Measurements from ENCODE around the gene FBXO33. TPM values are rescaled to one million over a fixed set of nuclear protein-coding genes. Genes with fewer than 3 reads are reported as not detected.

Gene FBXO33
- total RNA-seq, 1 experiment from 2014 or later: 9.7 TPM

- TF ChIP-seq, protein P1, sequence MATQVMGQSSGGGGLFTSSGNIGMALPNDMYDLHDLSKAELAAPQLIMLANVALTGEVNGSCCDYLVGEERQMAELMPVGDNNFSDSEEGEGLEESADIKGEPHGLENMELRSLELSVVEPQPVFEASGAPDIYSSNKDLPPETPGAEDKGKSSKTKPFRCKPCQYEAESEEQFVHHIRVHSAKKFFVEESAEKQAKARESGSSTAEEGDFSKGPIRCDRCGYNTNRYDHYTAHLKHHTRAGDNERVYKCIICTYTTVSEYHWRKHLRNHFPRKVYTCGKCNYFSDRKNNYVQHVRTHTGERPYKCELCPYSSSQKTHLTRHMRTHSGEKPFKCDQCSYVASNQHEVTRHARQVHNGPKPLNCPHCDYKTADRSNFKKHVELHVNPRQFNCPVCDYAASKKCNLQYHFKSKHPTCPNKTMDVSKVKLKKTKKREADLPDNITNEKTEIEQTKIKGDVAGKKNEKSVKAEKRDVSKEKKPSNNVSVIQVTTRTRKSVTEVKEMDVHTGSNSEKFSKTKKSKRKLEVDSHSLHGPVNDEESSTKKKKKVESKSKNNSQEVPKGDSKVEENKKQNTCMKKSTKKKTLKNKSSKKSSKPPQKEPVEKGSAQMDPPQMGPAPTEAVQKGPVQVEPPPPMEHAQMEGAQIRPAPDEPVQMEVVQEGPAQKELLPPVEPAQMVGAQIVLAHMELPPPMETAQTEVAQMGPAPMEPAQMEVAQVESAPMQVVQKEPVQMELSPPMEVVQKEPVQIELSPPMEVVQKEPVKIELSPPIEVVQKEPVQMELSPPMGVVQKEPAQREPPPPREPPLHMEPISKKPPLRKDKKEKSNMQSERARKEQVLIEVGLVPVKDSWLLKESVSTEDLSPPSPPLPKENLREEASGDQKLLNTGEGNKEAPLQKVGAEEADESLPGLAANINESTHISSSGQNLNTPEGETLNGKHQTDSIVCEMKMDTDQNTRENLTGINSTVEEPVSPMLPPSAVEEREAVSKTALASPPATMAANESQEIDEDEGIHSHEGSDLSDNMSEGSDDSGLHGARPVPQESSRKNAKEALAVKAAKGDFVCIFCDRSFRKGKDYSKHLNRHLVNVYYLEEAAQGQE (IDR thresholded peaks at IDR 0.05; ENCODE audit: low read depth): no peak
These were observed 50.9 kb downstream of the FBXO33 start (continued) for GRCh38 chr14:39381366-39381765.

- no peaks in the 10 kb centered on the region for H4K20me1 ChIP-seq (ENCODE audit: insufficient read depth)
- TF ChIP-seq CBX3 (IDR thresholded peaks at IDR 0.05; ENCODE audit: low read depth) (no peak), JUND (IDR thresholded peaks at IDR 0.05) (peak; percentile 16; the same call in 1 of the 2 replicates), EGR1 (IDR thresholded peaks at IDR 0.05; ENCODE audit: low read depth) (no peak), ELF1 (IDR thresholded peaks at IDR 0.05; ENCODE audit: borderline replicate concordance, low read depth) (no peak), FOSL1 (IDR thresholded peaks at IDR 0.05; ENCODE audit: low read depth) (peak; percentile 24; the same call in 1 of the 2 replicates), ZBTB33 (IDR thresholded peaks at IDR 0.05; ENCODE audit: extremely low read depth, insufficient replicate concordance, low read length) (no peak), ZNF274 (IDR thresholded peaks at IDR 0.05; ENCODE audit: low read depth, low read length) (no peak), YY1 (IDR thresholded peaks at IDR 0.05; ENCODE audit: extremely low read depth, insufficient replicate concordance, low read depth, low read length) (no peak), TCF7L2 (IDR thresholded peaks at IDR 0.05; ENCODE audit: borderline replicate concordance, extremely low read depth, insufficient read depth, insufficient read length) (no peak), ZFX (IDR thresholded peaks at IDR 0.05) (no peak), CEBPB (IDR thresholded peaks at IDR 0.05; ENCODE audit: low read depth) (no peak), EZH2phosphoT487 (IDR thresholded peaks at IDR 0.05; ENCODE audit: borderline replicate concordance) (no peak)
- TF ChIP-seq, protein P2, sequence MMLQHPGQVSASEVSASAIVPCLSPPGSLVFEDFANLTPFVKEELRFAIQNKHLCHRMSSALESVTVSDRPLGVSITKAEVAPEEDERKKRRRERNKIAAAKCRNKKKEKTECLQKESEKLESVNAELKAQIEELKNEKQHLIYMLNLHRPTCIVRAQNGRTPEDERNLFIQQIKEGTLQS (IDR thresholded peaks at IDR 0.05): no peak
- TF ChIP-seq, protein P1 (IDR thresholded peaks at IDR 0.05; ENCODE audit: low read depth): no peak
- DNase-seq (ENCODE audit: low read depth, low spot score) (peak; percentile 8), ATAC-seq (peak; percentile 40)
- H3K4me1 ChIP-seq (ENCODE audit: control insufficient read depth in 1 of 2, insufficient read depth in 2 of 2, low read length in 2 of 2): peaks cover 7 to 13% of the 10 kb centered on the region in 2 experiments
- peak overlapping the region; percentile 43 for H3K9ac ChIP-seq (ENCODE audit: low read length)
- H3K4me2 ChIP-seq (ENCODE audit: low read length): peak overlapping the region; percentile 60
- no peaks in the 10 kb centered on the region for H3K36me3 ChIP-seq (ENCODE audit: control insufficient read depth in 1 of 2, insufficient read depth in 2 of 2, low read length in 2 of 2)
- no peaks in the 10 kb centered on the region for H3K9me3 ChIP-seq (ENCODE audit: control insufficient read depth in 1 of 2, insufficient read depth in 1 of 2, low read depth in 1 of 2, low read length in 2 of 2)
- H3K9me2 ChIP-seq (ENCODE audit: insufficient read depth): no peaks in the 10 kb centered on the region
- H3K79me2 ChIP-seq (ENCODE audit: insufficient read depth, low read length): no peaks in the 10 kb centered on the region
- H3K27me3 ChIP-seq (ENCODE audit: insufficient read depth, low read length): no peaks in the 10 kb centered on the region
- no TSS peak for BruUV-seq (replicated peaks)
- POLR2A ChIA-PET: interaction anchor here (1.8 kb wide), 1 partner anchor 10 kb away, joined by 3 read pairs; no protein-coding TSS in a partner anchor
- 0 out of 4 replicates have a peak overlapping the region, but pooled peaks of 1 of the 2 experiments have one; percentile 12 for H3K4me3 ChIP-seq (replicated peaks in 1 of 2; ENCODE audit: low read depth in 1 of 2, low read length in 2 of 2)
- RAD21 ChIA-PET (ENCODE audit: low non-redundant PET in 1 of 2, low total read pairs in 2 of 2, uncharacterized antibody in 2 of 2, unreplicated experiment in 2 of 2): no interaction called here
- H2AFZ ChIP-seq (ENCODE audit: low read depth, low read length, poor library complexity, severe bottlenecking): no peak overlapping the region
- CTCF ChIA-PET: no interaction called here
- peak overlapping the region; percentile 56; the same call in 1 of the 2 replicates for H3K27ac ChIP-seq (ENCODE audit: low read depth, low read length)
- intact Hi-C loops (cut with micrococcal nuclease): no loop called here
These were observed 55.4 kb downstream of the FBXO33 start for GRCh38 chr14:39376667-39377403.

Data from HCT116 (cell line).